SK-N-SH treated with all-trans-retinoic acid at 6 μM for 48 hours (cell line): ENCODE data around the gene GABBR2.

Source experiments
- ATAC-seq: fragments of 200-7000 bp; cut with Tn5 transposase; 3 replicates; pipeline ENCODE4 v1.9.1; 2020; ENCODE audit warnings: mild to moderate bottlenecking, moderate library complexity
- BACH2 ChIP-seq: fragments of 250-450 bp; sonication (Bioruptor Pico); IDR thresholded peaks from 2 replicates; pipeline ENCODE4 v1.9.0; 2021; ENCODE audit warnings: mild to moderate bottlenecking, borderline replicate concordance
- CREB5 ChIP-seq: fragments of 250-450 bp; sonication (Bioruptor Pico); IDR thresholded peaks from 2 replicates; pipeline ENCODE4 v1.5.1; 2020; ENCODE audit warnings: low read depth, mild to moderate bottlenecking, moderate library complexity
- CSDC2 ChIP-seq: fragments of 250-450 bp; sonication (Bioruptor Pico); IDR thresholded peaks from 2 replicates; pipeline ENCODE4 v1.5.0; 2020; ENCODE audit warnings: mild to moderate bottlenecking, moderate library complexity
- CSRNP3 ChIP-seq: fragments of 250-450 bp; sonication (Bioruptor Pico); IDR thresholded peaks from 2 replicates; pipeline ENCODE4 v1.5.1; 2021; ENCODE audit warnings: mild to moderate bottlenecking, moderate library complexity
- GLIS3 ChIP-seq: fragments of 250-450 bp; sonication (Bioruptor Pico); IDR thresholded peaks from 2 replicates; pipeline ENCODE4 v1.5.0; 2020; ENCODE audit warnings: mild to moderate bottlenecking, moderate library complexity
- ISL1 ChIP-seq: fragments of 250-450 bp; sonication (Bioruptor Pico); IDR thresholded peaks from 2 replicates; pipeline ENCODE4 v2.1.2; 2022; ENCODE audit warnings: mild to moderate bottlenecking, moderate library complexity
- OSR1 ChIP-seq: fragments of 250-450 bp; sonication (Bioruptor Pico); IDR thresholded peaks from 2 replicates; pipeline ENCODE4 v1.8.0; 2022; ENCODE audit warnings: moderate library complexity, mild to moderate bottlenecking, inconsistent platforms
- PATZ1 ChIP-seq: fragments of 250-450 bp; sonication (Bioruptor Pico); IDR thresholded peaks from 2 replicates; pipeline ENCODE4 v1.8.0; 2020; ENCODE audit warnings: mild to moderate bottlenecking, moderate library complexity, borderline replicate concordance
- POU6F1 ChIP-seq: fragments of 250-450 bp; sonication (Bioruptor Pico); IDR thresholded peaks from 2 replicates; pipeline ENCODE4 v1.8.0; 2021; ENCODE audit warnings: low read depth, mild to moderate bottlenecking, moderate library complexity, borderline replicate concordance
- PPARA ChIP-seq: fragments of 250-450 bp; sonication (Bioruptor Pico); IDR thresholded peaks from 2 replicates; pipeline ENCODE4 v1.5.0; 2020; ENCODE audit warnings: mild to moderate bottlenecking, borderline replicate concordance
- RARB ChIP-seq: fragments of 250-450 bp; sonication (Bioruptor Pico); IDR thresholded peaks from 2 replicates; pipeline ENCODE4 v1.8.0; 2021; ENCODE audit warnings: mild to moderate bottlenecking, moderate library complexity
- SNAI2 ChIP-seq: fragments of 250-450 bp; sonication (Bioruptor Pico); IDR thresholded peaks from 2 replicates; pipeline ENCODE4 v1.5.0; 2020; ENCODE audit warnings: mild to moderate bottlenecking, moderate library complexity
- TCF4 ChIP-seq: fragments of 250-450 bp; sonication (Bioruptor Pico); IDR thresholded peaks from 2 replicates; pipeline ENCODE4 v1.8.0; 2021; ENCODE audit warnings: mild to moderate bottlenecking, moderate library complexity, borderline replicate concordance
- TOX ChIP-seq: fragments of 250-450 bp; sonication (Bioruptor Pico); IDR thresholded peaks from 2 replicates; pipeline ENCODE4 v1.8.0; 2021; ENCODE audit warnings: mild to moderate bottlenecking, moderate library complexity, borderline replicate concordance
- TSHZ2 ChIP-seq: fragments of 250-450 bp; sonication (Bioruptor Pico); IDR thresholded peaks from 2 replicates; pipeline ENCODE4 v1.5.0; 2020; ENCODE audit warnings: mild to moderate bottlenecking, moderate library complexity
- ZC3H10 ChIP-seq: fragments of 250-450 bp; sonication (Bioruptor Pico); IDR thresholded peaks from 2 replicates; pipeline ENCODE4 v1.5.1; 2021; ENCODE audit warnings: mild to moderate bottlenecking, moderate library complexity
- ZFP3 ChIP-seq: fragments of 250-450 bp; sonication (Bioruptor Pico); IDR thresholded peaks from 2 replicates; pipeline ENCODE4 v1.5.0; 2020; ENCODE audit warnings: mild to moderate bottlenecking, moderate library complexity
- ZFP30 ChIP-seq: fragments of 450-650 bp; formaldehyde crosslinking; IDR thresholded peaks from 2 replicates; pipeline ENCODE4 v1.5.0; 2022; ENCODE audit warnings: mild to moderate bottlenecking, moderate library complexity
- ZNF565 ChIP-seq: fragments of 450-650 bp; formaldehyde crosslinking; conservative IDR thresholded peaks from 2 replicates; pipeline ENCODE4 v1.5.0; 2020; ENCODE audit warnings: low read depth, mild to moderate bottlenecking, moderate library complexity
- ZNF70 ChIP-seq: fragments of 450-650 bp; formaldehyde crosslinking; IDR thresholded peaks from 2 replicates; pipeline ENCODE4 v1.5.0; 2020; ENCODE audit warnings: mild to moderate bottlenecking, moderate library complexity
- ZNF8 ChIP-seq: fragments of 450-650 bp; formaldehyde crosslinking; IDR thresholded peaks from 2 replicates; pipeline ENCODE4 v1.5.0; 2020; ENCODE audit warnings: mild to moderate bottlenecking, moderate library complexity

The GABBR2 gene

GRCh38 chr9:98707166-98708102 lies 1.3 kb downstream of the GABBR2 start:
- TF ChIP-seq ISL1 (CRISPR knock-in tag) (no peak), TSHZ2 (no peak), ZC3H10 (CRISPR knock-in tag) (no peak), ZNF8 (CRISPR knock-in tag) (no peak), BACH2 (CRISPR knock-in tag) (no peak), PPARA (CRISPR knock-in tag) (no peak), ZNF70 (CRISPR knock-in tag) (no peak), POU6F1 (no peak), SNAI2 (CRISPR knock-in tag) (no peak)
- peak; percentile 90 for ATAC-seq

DNA sequence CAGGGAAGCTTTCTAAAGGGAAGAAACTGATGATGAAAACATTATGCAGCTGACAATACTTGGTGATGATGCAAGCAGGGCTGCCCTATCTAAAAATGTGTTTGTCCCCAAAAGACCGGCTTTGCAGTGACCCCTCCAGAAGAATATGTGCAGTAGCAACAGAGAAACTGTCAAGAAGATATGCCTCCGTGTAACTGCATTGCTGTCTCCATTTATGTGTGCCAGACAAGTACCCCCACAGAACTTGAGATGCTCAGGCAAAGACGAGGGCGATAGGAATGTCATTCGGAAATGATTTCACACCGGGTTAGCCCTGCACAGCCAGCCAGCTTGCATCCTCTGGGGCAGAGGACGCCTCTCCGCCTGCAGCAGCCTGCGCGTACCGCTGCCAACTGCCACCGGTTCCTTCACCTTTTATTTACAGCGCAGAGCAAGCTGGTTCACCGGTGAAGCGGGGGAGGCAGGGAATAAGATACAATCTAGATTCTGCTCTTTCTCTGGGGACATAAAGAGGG lies 2.0 kb downstream of the GABBR2 start:
- TF ChIP-seq ISL1 (CRISPR knock-in tag) (no peak), TCF4 (CRISPR knock-in tag) (no peak), OSR1 (CRISPR knock-in tag) (no peak), CSRNP3 (CRISPR knock-in tag) (no peak), TOX (no peak), CREB5 (CRISPR knock-in tag) (no peak), RARB (CRISPR knock-in tag) (no peak), ZFP30 (CRISPR knock-in tag) (no peak), POU6F1 (no peak), ZFP3 (CRISPR knock-in tag) (no peak), ZNF565 (CRISPR knock-in tag) (no peak), GLIS3 (CRISPR knock-in tag) (no peak), CSDC2 (CRISPR knock-in tag) (no peak), PATZ1 (CRISPR knock-in tag) (no peak), PPARA (CRISPR knock-in tag) (no peak)
- ATAC-seq = no peak
